Endothelial cell of umbilical vein (primary cell): ENCODE measurements around the gene FTSJ3. TPM values are rescaled to one million over a fixed set of nuclear protein-coding genes. Genes with fewer than 3 reads are reported as not detected.
A peak's percentile ranks its signal among the peaks of the same experiment; 100 is the strongest.
"Not testable (repeated sequence)": the region's sequence is repeated elsewhere in the genome, so short reads cannot be mapped to it uniquely, and the experiment has no call there.

Experiments
- BruUV-seq: library from RNA; stranded (reverse); fragments of 400-500 nt; replicated peaks from 2 replicates; lab custom pipeline; 2021; lab: Mats Ljungman, UMichigan
- CTCF ChIA-PET: fragments of 300-600, 350-600 bp; sonication (Branson Sonifier 250); formaldehyde crosslinking; loops from one replicate; lab custom pipeline; 2021; ENCODE audit warnings: antibody characterized with exemption, inconsistent platforms; lab: Charles Lee
- POLR2A ChIA-PET: fragments of 300-600, 350-600 bp; sonication (Branson Sonifier 250); formaldehyde crosslinking; loops from one replicate; lab custom pipeline; 2021; ENCODE audit warnings: antibody characterized with exemption, inconsistent platforms; lab: Charles Lee
- DNase-seq: peaks from one replicate; pipeline ENCODE4 v3.0.0-alpha.2; 2011; ENCODE audit warnings: low read depth, low spot score
- FAIRE-seq: peaks from 2 replicates; lab custom pipeline; 2011; peaks lifted over from hg19 to GRCh38; lab: Jason Lieb, UNC
- H2AFZ ChIP-seq: 2 replicates; pipeline ENCODE4 v1.6.0; 2012; ENCODE audit warnings: low read depth, low read length, control low read depth, inconsistent platforms
- H3K27ac ChIP-seq: 2 replicates; pipeline ENCODE4 v1.5.1; 2011; ENCODE audit warnings: low read depth, mild to moderate bottlenecking, control low read depth, low read length, moderate library complexity; ENCODE audit not compliant: insufficient read depth
- H3K27me3 ChIP-seq, 2 experiments: 2 replicates each; pipeline versions ENCODE4 v1.6.0 to v1.6.1; 2011; ENCODE audit warnings: low read length in 2 of 2, mixed read lengths in 1 of 2; ENCODE audit not compliant: control insufficient read depth in 2 of 2, insufficient read depth in 2 of 2
- H3K36me3 ChIP-seq, 2 experiments: 2 replicates in 1 of 2; 3 replicates in 1 of 2; pipeline ENCODE4 v1.5.1; 2011; ENCODE audit warnings: low read length in 2 of 2, mild to moderate bottlenecking in 1 of 2, moderate library complexity in 1 of 2; ENCODE audit not compliant: control insufficient read depth in 2 of 2, insufficient read depth in 2 of 2; ENCODE audit errors: extremely low read depth in 1 of 2
- H3K4me1 ChIP-seq: 3 replicates; pipeline ENCODE4 v1.5.1; 2011; ENCODE audit warnings: mild to moderate bottlenecking, low read length; ENCODE audit not compliant: control insufficient read depth, insufficient read depth; ENCODE audit errors: extremely low read depth
- H3K4me2 ChIP-seq: 2 replicates; pipeline ENCODE4 v1.6.1; 2011; ENCODE audit warnings: low read length, control low read depth, mixed read lengths; ENCODE audit not compliant: insufficient read depth
- H3K4me3 ChIP-seq, 3 experiments: fragments of 200-600 bp in 1 of 3; sonication (generic), shearing (Covaris generic) in 1 of 3; replicated peaks in 1 of 3; 2 replicates each; pipeline ENCODE4 v1.5.1; 2011 to 2016; ENCODE audit warnings: control low read depth in 3 of 3, low read length in 3 of 3, mild to moderate bottlenecking in 2 of 3, inconsistent platforms in 1 of 3, low read depth in 1 of 3, moderate library complexity in 1 of 3; ENCODE audit not compliant: insufficient read depth in 1 of 3
- H3K79me2 ChIP-seq: 2 replicates; pipeline ENCODE4 v1.6.0; 2012; ENCODE audit warnings: low read length, inconsistent platforms; ENCODE audit not compliant: control insufficient read depth, insufficient read depth
- H3K9ac ChIP-seq: replicated peaks from 2 replicates; pipeline ENCODE3; 2011; ENCODE audit warnings: low read length, control low read depth; ENCODE audit not compliant: insufficient read depth; ENCODE audit errors: extremely low read depth
- H3K9me1 ChIP-seq: replicated peaks from 3 replicates; pipeline ENCODE4 v1.6.0; 2011; ENCODE audit warnings: mild to moderate bottlenecking, low read length; ENCODE audit not compliant: control insufficient read depth, insufficient read depth; ENCODE audit errors: extremely low read depth
- H3K9me3 ChIP-seq: replicated peaks from 2 replicates; pipeline ENCODE4 v1.5.1; 2012; ENCODE audit warnings: low read length, inconsistent platforms; ENCODE audit not compliant: control insufficient read depth, insufficient read depth
- H4K20me1 ChIP-seq: replicated peaks from 2 replicates; pipeline ENCODE3; 2011; ENCODE audit warnings: mild to moderate bottlenecking, low read length; ENCODE audit not compliant: control insufficient read depth, insufficient read depth; ENCODE audit errors: extremely low read depth
- CTCF ChIP-seq, 2 donors: IDR thresholded peaks; 1 replicate in 1 of 2; 2 replicates in 1 of 2; pipeline ENCODE4 v1.5.1; 2011; ENCODE audit warnings: low read length in 2 of 2, mild to moderate bottlenecking in 2 of 2, moderate library complexity in 2 of 2, control low read depth in 1 of 2, inconsistent platforms in 1 of 2, low read depth in 1 of 2; ENCODE audit not compliant: insufficient read depth in 1 of 2; ENCODE audit errors: extremely low read depth in 1 of 2
- EZH2 ChIP-seq: IDR thresholded peaks from 2 replicates; pipeline ENCODE4 v1.6.1; 2012; ENCODE audit warnings: borderline replicate concordance, low read depth, mild to moderate bottlenecking, moderate library complexity, low read length, inconsistent platforms; ENCODE audit not compliant: severe bottlenecking
- FOS ChIP-seq: IDR thresholded peaks from 2 replicates; pipeline ENCODE4 v1.6.1; 2011; ENCODE audit warnings: mild to moderate bottlenecking, low read length, moderate library complexity, borderline replicate concordance; ENCODE audit not compliant: insufficient read depth
- GATA2 ChIP-seq: IDR thresholded peaks from 2 replicates; pipeline ENCODE4 v1.7.0; 2011; ENCODE audit warnings: low read depth, mild to moderate bottlenecking, moderate library complexity, mixed read lengths, low read length; ENCODE audit not compliant: insufficient read length, insufficient read depth
- JUN ChIP-seq: IDR thresholded peaks from 2 replicates; pipeline ENCODE4 v1.6.1; 2011; ENCODE audit warnings: borderline replicate concordance, low read depth; ENCODE audit not compliant: insufficient read length, insufficient read depth
- MAX ChIP-seq: IDR thresholded peaks from 2 replicates; pipeline ENCODE4 v1.6.1; 2011; ENCODE audit not compliant: insufficient read depth, insufficient read length
- MYC ChIP-seq: IDR thresholded peaks from one replicate; pipeline ENCODE4 v1.6.1; 2011; ENCODE audit warnings: mild to moderate bottlenecking, low read depth, low read length
- POLR2A ChIP-seq: IDR thresholded peaks from 2 replicates; pipeline ENCODE4 v1.6.1; 2012; ENCODE audit warnings: low read depth, mild to moderate bottlenecking, control low read depth, low read length
- POLR2AphosphoS5 ChIP-seq: IDR thresholded peaks from 2 replicates; pipeline ENCODE4 v1.6.1; 2012; ENCODE audit warnings: low read depth, mild to moderate bottlenecking, control low read depth, low read length, moderate library complexity; ENCODE audit not compliant: insufficient read depth
- dilution Hi-C: fragments of 300-500 bp; cut with MboI; formaldehyde crosslinking; loops from one replicate; pipeline ENCODE4 v1.15.0; 2019; ENCODE audit warnings: low sequenced_read_pairs; ENCODE audit not compliant: extremely low pct_ligation_motif_present
- intact Hi-C: fragments of 100-400 bp; cut with micrococcal nuclease; formaldehyde crosslinking; loops from one replicate; pipeline ENCODE4 v1.10.0; 2022
- polyA plus RNA-seq, 4 experiments: library from polyadenylated mRNA; depleted of rRNA in 3 of 4; stranded (reverse) in 3 of 4; unstranded in 1 of 4; fragments of >200 nt; gene quantifications; 2 replicates each; pipeline versions ENCODE4 v1.2.1 to v1.2.3, GENCODE V29; 2011 to 2012; ENCODE audit warnings: missing spikeins in 1 of 4
- total RNA-seq: library from RNA; stranded (reverse); gene quantifications from 2 replicates; pipeline ENCODE4 v1.2.3, GENCODE V29; 2021

Gene FTSJ3
- total and polyA plus RNA-seq, 2 donors (not counting 3 experiments of a cell fraction or from before 2014, with no cell fraction given): 42.1 to 60.2 TPM

GRCh38 chr17:63843387-63843888, 16.0 kb upstream of the FTSJ3 start:
- POLR2A ChIA-PET: interaction anchor here (0.6 kb wide), 1 partner anchor 162 kb away, joined by 7 read pairs; no protein-coding TSS in a partner anchor
- H3K36me3 ChIP-seq, dilution Hi-C loops, H4K20me1 ChIP-seq, intact Hi-C loops, H3K9me1 ChIP-seq, H3K27me3 ChIP-seq, H3K9me3 ChIP-seq: not testable (repeated sequence)
- peak; percentile 15 for TF ChIP-seq FOS
- DNase-seq: peak; percentile 71
- peak overlapping the region; percentile 49 for H3K9ac ChIP-seq
- H3K79me2 ChIP-seq: peaks cover 36% of the 10 kb centered on the region
- H2AFZ ChIP-seq: peak overlapping the region; percentile 72
- FAIRE-seq: peak; percentile 77
- CTCF ChIA-PET: interaction anchor here (0.6 to 2.1 kb wide), 6 partner anchors 8 to 418 kb away, joined by 3 to 7 read pairs (median 6); no protein-coding TSS in a partner anchor
- peaks cover 24% of the 10 kb centered on the region for H3K4me1 ChIP-seq
- TSS peak; percentile 30 for BruUV-seq
- peak overlapping the region; percentile 82 for H3K4me2 ChIP-seq
- peak overlapping the region; percentile 32 to 58 (median 56) for H3K4me3 ChIP-seq
- H3K27ac ChIP-seq: peak overlapping the region; percentile 63

GRCh38 chr17:63842540-63843386, 15.3 kb upstream of the FTSJ3 start, which contains the start of gene SMARCD2:
TSS of gene SMARCD2 (minus strand) at chr17:63842685. CDS start at chr17:63842674, 11 bp downstream.
- intact Hi-C loops: no loop called here

More at GRCh38 chr17:63842540-63843386, 15.3 kb upstream of the FTSJ3 start, which contains the start of gene SMARCD2:
- Histone ChIP-seq H3K9me1 (no peaks in the 10 kb centered on the region), H4K20me1 (no peaks in the 10 kb centered on the region), H3K9me3 (no peaks in the 10 kb centered on the region), H3K27ac (peak within 1 kb of the TSS; percentile 63), H3K4me2 (peak within 1 kb of the TSS; percentile 84), H3K4me1 (peaks cover 24% of the 10 kb centered on the region), H3K9ac (peak within 1 kb of the TSS; percentile 75), H3K79me2 (peaks cover 42% of the 10 kb centered on the region), H2AFZ (peak within 1 kb of the TSS; percentile 72), H3K4me3 (peak within 1 kb of the TSS; percentile 56 to 86 (median 77)), H3K36me3 (no peaks in the 10 kb centered on the region), H3K27me3 (no peaks in the 10 kb centered on the region)
- no peak for TF ChIP-seq MAX
- no peak for TF ChIP-seq FOS
- TF ChIP-seq JUN: peak; percentile 9
- no peak for TF ChIP-seq MYC
- peak; percentile 93 for TF ChIP-seq POLR2AphosphoS5
- no peak for TF ChIP-seq GATA2
- TF ChIP-seq POLR2A: peak; percentile 59
- TF ChIP-seq EZH2: no peak
- no peak for TF ChIP-seq CTCF (IDR thresholded peaks at IDR 0.05; ENCODE audit: extremely low read depth in 1 of 2, insufficient read depth in 1 of 2, low read depth in 1 of 2, low read length in 2 of 2)
- ChIA-PET POLR2A (no interaction called here), CTCF (interaction anchor here (1.1 to 2.1 kb wide), 5 partner anchors 8 to 417 kb away, joined by 3 to 7 read pairs (median 6); no protein-coding TSS in a partner anchor)
- DNase-seq (peak; percentile 99), FAIRE-seq (peak; percentile 97)
- no TSS peak for BruUV-seq
- dilution Hi-C loops: no loop called here
